OCI-LY3 (cell line): ENCODE measurements around the gene AIG1.

ENCODE experiments used
- EZH2phosphoT487 ChIP-seq: fragments of 200-600 bp; shearing (Covaris generic); IDR thresholded peaks from 2 replicates; pipeline ENCODE4 v1.6.1; 2018; ENCODE audit warnings: antibody characterized with exemption, mixed run types, low read depth
- TF ChIP-seq, protein P1 (sequence below): fragments of 200-600, 300-600 bp; sonication (generic); IDR thresholded peaks from 2 replicates; pipeline ENCODE4 v1.5.1; 2014; ENCODE audit warnings: antibody characterized with exemption, low read length, low read depth

GRCh38 chr6:143078468-143079324, 18.0 kb downstream of the AIG1 start:
- TF ChIP-seq, protein P1, sequence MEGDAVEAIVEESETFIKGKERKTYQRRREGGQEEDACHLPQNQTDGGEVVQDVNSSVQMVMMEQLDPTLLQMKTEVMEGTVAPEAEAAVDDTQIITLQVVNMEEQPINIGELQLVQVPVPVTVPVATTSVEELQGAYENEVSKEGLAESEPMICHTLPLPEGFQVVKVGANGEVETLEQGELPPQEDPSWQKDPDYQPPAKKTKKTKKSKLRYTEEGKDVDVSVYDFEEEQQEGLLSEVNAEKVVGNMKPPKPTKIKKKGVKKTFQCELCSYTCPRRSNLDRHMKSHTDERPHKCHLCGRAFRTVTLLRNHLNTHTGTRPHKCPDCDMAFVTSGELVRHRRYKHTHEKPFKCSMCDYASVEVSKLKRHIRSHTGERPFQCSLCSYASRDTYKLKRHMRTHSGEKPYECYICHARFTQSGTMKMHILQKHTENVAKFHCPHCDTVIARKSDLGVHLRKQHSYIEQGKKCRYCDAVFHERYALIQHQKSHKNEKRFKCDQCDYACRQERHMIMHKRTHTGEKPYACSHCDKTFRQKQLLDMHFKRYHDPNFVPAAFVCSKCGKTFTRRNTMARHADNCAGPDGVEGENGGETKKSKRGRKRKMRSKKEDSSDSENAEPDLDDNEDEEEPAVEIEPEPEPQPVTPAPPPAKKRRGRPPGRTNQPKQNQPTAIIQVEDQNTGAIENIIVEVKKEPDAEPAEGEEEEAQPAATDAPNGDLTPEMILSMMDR, result no peak
- TF ChIP-seq EZH2phosphoT487, result no peak
